H1 (cell line): ENCODE measurements around the gene DDOST. TPM values are rescaled to one million over a fixed set of nuclear protein-coding genes. Genes with fewer than 3 reads are reported as not detected.

Source experiments
- CBX8 ChIP-seq: fragments of 300-800, 300-1000 bp; sonication (generic); IDR thresholded peaks from 2 replicates; pipeline ENCODE4 v1.7.1; 2016; ENCODE audit warnings: low read depth, low read length, borderline replicate concordance
- CEBPB ChIP-seq: IDR thresholded peaks from 2 replicates; pipeline ENCODE4 v1.6.1; 2012; ENCODE audit warnings: low read depth, low read length
- CREB1 ChIP-seq: IDR thresholded peaks from 2 replicates; pipeline ENCODE4 v1.6.1; 2012; ENCODE audit warnings: inconsistent platforms
- E2F6 ChIP-seq: IDR thresholded peaks from 2 replicates; pipeline ENCODE4 v1.6.1; 2012; ENCODE audit warnings: inconsistent platforms
- EP300 ChIP-seq, 2 experiments: IDR thresholded peaks; 1 replicate in 1 of 2; 2 replicates in 1 of 2; pipeline ENCODE4 v1.6.1; 2011 to 2012; ENCODE audit warnings: low read depth in 2 of 2, low read length in 2 of 2, mild to moderate bottlenecking in 2 of 2, borderline replicate concordance in 1 of 2, inconsistent platforms in 1 of 2, moderate library complexity in 1 of 2
- NRF1 ChIP-seq: IDR thresholded peaks from 2 replicates; pipeline ENCODE4 v1.6.1; 2011; ENCODE audit warnings: mild to moderate bottlenecking, low read depth, low read length, improper control_type of control experiment
- SAP30 ChIP-seq: fragments of 300-600 bp; sonication (generic); IDR thresholded peaks from 2 replicates; pipeline ENCODE4 v1.7.1; 2012; ENCODE audit warnings: low read length, moderate library complexity, mild to moderate bottlenecking, inconsistent platforms; ENCODE audit not compliant: insufficient read depth, insufficient replicate concordance
- SIN3A ChIP-seq, 2 experiments: IDR thresholded peaks in 1 of 2; conservative IDR thresholded peaks in 1 of 2; 2 replicates each; pipeline ENCODE4 v1.6.1; 2011 to 2012; ENCODE audit warnings: low read length in 2 of 2, improper control_type of control experiment in 1 of 2, low read depth in 1 of 2, mild to moderate bottlenecking in 1 of 2
- polyA plus RNA-seq, 7 experiments: library from polyadenylated mRNA; depleted of rRNA in 3 of 7; stranded (reverse) in 5 of 7; unstranded in 2 of 7; fragments of >200 nt in 5 of 7; fragments of 200-250 nt in 2 of 7; gene quantifications; 1 replicate in 5 of 7; 2 replicates in 1 of 7; 4 replicates in 1 of 7; pipeline versions ENCODE4 v1.2.1 to v1.2.3, GENCODE V29; 2011 to 2013; ENCODE audit warnings: missing spikeins in 2 of 7, mixed read lengths in 2 of 7
- total RNA-seq: library from RNA; stranded (reverse); fragmentation: NEBNext Ultra II Directional; extraction: Animal tissue kit (Norgen Biotek cat#: 25700); gene quantifications from 2 replicates; pipeline ENCODE4 v1.2.1, GENCODE V29; 2021
- TF ChIP-seq, protein P1 (sequence below): fragments of 300-600 bp; sonication (generic); IDR thresholded peaks from 2 replicates; pipeline ENCODE4 v1.7.1; 2012; ENCODE audit warnings: low read length, moderate library complexity, mild to moderate bottlenecking, inconsistent platforms; ENCODE audit not compliant: insufficient replicate concordance

The DDOST gene
- total and polyA plus RNA-seq, 2 of the 8 experiments (the other 6 are each of a cell fraction or from before 2014, with no cell fraction given): 253 to 336 TPM

GRCh38 chr1:20643080-20643479 is 18.1 kb downstream of the DDOST start (continued):
- no peak for TF ChIP-seq SIN3A (conservative IDR thresholded peaks at IDR 0.05 in 1 of 2, IDR thresholded peaks at IDR 0.05 in 1 of 2; ENCODE audit: low read depth in 1 of 2, low read length in 2 of 2)
- TF ChIP-seq NRF1: no peak
- no peak for TF ChIP-seq SAP30
- TF ChIP-seq, protein P1, sequence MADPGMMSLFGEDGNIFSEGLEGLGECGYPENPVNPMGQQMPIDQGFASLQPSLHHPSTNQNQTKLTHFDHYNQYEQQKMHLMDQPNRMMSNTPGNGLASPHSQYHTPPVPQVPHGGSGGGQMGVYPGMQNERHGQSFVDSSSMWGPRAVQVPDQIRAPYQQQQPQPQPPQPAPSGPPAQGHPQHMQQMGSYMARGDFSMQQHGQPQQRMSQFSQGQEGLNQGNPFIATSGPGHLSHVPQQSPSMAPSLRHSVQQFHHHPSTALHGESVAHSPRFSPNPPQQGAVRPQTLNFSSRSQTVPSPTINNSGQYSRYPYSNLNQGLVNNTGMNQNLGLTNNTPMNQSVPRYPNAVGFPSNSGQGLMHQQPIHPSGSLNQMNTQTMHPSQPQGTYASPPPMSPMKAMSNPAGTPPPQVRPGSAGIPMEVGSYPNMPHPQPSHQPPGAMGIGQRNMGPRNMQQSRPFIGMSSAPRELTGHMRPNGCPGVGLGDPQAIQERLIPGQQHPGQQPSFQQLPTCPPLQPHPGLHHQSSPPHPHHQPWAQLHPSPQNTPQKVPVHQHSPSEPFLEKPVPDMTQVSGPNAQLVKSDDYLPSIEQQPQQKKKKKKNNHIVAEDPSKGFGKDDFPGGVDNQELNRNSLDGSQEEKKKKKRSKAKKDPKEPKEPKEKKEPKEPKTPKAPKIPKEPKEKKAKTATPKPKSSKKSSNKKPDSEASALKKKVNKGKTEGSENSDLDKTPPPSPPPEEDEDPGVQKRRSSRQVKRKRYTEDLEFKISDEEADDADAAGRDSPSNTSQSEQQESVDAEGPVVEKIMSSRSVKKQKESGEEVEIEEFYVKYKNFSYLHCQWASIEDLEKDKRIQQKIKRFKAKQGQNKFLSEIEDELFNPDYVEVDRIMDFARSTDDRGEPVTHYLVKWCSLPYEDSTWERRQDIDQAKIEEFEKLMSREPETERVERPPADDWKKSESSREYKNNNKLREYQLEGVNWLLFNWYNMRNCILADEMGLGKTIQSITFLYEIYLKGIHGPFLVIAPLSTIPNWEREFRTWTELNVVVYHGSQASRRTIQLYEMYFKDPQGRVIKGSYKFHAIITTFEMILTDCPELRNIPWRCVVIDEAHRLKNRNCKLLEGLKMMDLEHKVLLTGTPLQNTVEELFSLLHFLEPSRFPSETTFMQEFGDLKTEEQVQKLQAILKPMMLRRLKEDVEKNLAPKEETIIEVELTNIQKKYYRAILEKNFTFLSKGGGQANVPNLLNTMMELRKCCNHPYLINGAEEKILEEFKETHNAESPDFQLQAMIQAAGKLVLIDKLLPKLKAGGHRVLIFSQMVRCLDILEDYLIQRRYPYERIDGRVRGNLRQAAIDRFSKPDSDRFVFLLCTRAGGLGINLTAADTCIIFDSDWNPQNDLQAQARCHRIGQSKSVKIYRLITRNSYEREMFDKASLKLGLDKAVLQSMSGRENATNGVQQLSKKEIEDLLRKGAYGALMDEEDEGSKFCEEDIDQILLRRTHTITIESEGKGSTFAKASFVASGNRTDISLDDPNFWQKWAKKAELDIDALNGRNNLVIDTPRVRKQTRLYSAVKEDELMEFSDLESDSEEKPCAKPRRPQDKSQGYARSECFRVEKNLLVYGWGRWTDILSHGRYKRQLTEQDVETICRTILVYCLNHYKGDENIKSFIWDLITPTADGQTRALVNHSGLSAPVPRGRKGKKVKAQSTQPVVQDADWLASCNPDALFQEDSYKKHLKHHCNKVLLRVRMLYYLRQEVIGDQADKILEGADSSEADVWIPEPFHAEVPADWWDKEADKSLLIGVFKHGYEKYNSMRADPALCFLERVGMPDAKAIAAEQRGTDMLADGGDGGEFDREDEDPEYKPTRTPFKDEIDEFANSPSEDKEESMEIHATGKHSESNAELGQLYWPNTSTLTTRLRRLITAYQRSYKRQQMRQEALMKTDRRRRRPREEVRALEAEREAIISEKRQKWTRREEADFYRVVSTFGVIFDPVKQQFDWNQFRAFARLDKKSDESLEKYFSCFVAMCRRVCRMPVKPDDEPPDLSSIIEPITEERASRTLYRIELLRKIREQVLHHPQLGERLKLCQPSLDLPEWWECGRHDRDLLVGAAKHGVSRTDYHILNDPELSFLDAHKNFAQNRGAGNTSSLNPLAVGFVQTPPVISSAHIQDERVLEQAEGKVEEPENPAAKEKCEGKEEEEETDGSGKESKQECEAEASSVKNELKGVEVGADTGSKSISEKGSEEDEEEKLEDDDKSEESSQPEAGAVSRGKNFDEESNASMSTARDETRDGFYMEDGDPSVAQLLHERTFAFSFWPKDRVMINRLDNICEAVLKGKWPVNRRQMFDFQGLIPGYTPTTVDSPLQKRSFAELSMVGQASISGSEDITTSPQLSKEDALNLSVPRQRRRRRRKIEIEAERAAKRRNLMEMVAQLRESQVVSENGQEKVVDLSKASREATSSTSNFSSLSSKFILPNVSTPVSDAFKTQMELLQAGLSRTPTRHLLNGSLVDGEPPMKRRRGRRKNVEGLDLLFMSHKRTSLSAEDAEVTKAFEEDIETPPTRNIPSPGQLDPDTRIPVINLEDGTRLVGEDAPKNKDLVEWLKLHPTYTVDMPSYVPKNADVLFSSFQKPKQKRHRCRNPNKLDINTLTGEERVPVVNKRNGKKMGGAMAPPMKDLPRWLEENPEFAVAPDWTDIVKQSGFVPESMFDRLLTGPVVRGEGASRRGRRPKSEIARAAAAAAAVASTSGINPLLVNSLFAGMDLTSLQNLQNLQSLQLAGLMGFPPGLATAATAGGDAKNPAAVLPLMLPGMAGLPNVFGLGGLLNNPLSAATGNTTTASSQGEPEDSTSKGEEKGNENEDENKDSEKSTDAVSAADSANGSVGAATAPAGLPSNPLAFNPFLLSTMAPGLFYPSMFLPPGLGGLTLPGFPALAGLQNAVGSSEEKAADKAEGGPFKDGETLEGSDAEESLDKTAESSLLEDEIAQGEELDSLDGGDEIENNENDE: no peak
- no peak for TF ChIP-seq CBX8
- no peak for TF ChIP-seq CEBPB
- no peak for TF ChIP-seq E2F6
- no peak for TF ChIP-seq CREB1
- TF ChIP-seq EP300 (IDR thresholded peaks at IDR 0.05; ENCODE audit: borderline replicate concordance in 1 of 2, low read depth in 2 of 2, low read length in 2 of 2): no peak
- TF ChIP-seq, all 59 proteins: peak for 0
